ENCODE results near the gene ADAT3. TPM values are rescaled to one million over a fixed set of nuclear protein-coding genes. Genes with fewer than 3 reads are reported as not detected.
"Not testable (repeated sequence)": the region's sequence is repeated elsewhere in the genome, so short reads cannot be mapped to it uniquely, and the experiment has no call there.

Gene ADAT3
- total RNA-seq, 2 donors from 2014 or later: 3.0 to 3.6 TPM

DNA sequence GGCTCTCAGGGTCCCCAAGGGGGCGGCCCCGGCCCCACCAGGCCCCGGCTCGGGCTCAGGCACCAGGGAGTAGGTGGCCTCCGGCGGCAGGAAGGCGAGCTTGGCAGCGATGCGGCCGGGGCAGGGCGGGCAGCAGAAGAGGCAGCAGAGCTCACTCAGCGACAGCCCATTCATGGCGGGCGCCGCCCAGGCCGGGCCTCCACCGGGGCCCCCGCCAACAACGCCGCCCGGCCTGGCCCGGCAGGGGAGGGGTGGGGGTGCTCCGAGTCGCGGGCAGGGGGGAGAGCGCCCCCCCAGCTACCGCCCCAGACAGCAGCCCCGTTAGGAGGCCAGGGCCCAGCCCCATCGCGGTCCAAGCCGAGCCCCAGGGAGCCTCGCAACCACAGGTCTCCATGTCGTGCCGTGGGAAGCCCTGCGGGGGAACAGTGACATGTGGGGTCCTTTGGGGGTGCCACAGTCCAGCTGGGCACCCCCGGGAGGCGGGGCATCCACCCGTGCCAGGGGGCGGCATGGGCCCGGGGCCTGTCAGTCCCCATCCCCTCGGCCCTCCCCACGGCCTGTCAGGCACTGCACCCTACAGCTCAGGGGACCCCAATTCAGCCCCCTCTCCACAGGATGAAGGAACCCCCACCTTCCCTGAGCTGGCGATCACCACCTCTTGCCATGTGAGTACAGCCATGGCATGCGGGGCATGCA lies 23.7 kb upstream of the ADAT3 start:
- DNase-seq (ENCODE audit: low spot score); intact Hi-C loops (cut with DNase I): not testable (repeated sequence)

- intact Hi-C loops (cut with DNase I): no loop called here
- DNase-seq (ENCODE audit: low spot score): no peak
Measured at GRCh38 chr19:1882089-1882785, 23.0 kb upstream of the ADAT3 start.

GRCh38 chr19:1882786-1883692 lies 22.2 kb upstream of the ADAT3 start:
- intact Hi-C loops (cut with DNase I): no loop called here
- DNase-seq (ENCODE audit: low spot score): no peak

GRCh38 chr19:1883784-1884183 lies 21.4 kb upstream of the ADAT3 start:
- intact Hi-C loops (cut with DNase I): no loop called here
- DNase-seq (ENCODE audit: low spot score): no peak

DNA sequence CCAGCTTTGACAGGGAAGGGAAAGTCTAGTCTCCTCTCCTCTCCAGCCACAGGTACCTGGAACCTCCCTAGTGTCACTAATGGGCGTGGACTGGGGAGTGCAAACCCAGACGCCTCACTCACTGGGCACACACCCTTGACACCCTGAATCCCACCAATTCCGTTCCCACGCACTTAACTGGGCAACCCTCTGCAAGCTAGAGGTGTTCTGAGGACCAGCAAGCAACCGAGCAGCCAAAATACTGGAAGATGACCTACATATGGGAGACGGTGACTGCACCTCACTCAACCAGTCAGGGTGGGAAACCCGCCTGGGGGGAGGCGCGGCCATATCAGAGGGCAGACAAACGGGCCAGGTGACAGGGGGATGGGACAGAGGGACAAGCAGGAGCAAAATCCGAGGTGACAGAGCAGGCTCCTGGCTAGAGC lies 20.9 kb upstream of the ADAT3 start:
- no peak for DNase-seq (ENCODE audit: low spot score)
- intact Hi-C loops (cut with DNase I): no loop called here

GRCh38 chr19:1884719-1885334 lies 20.4 kb upstream of the ADAT3 start:
- DNase-seq (ENCODE audit: low spot score): peak; percentile 83
- intact Hi-C loops (cut with DNase I): no loop called here

- intact Hi-C loops (cut with DNase I): not testable (repeated sequence)
- DNase-seq (ENCODE audit: low spot score): peak; percentile 98
Measured at GRCh38 chr19:1885398-1886119, 19.6 kb upstream of the ADAT3 start, which contains the start of gene ABHD17A. Gene ABHD17A (minus strand): TSS chr19:1885496. CDS start chr19:1881566, 3,930 bp downstream.

- not testable (repeated sequence) for DNase-seq (ENCODE audit: low spot score)
Measured at GRCh38 chr19:1886360-1886759, 18.8 kb upstream of the ADAT3 start.

DNA sequence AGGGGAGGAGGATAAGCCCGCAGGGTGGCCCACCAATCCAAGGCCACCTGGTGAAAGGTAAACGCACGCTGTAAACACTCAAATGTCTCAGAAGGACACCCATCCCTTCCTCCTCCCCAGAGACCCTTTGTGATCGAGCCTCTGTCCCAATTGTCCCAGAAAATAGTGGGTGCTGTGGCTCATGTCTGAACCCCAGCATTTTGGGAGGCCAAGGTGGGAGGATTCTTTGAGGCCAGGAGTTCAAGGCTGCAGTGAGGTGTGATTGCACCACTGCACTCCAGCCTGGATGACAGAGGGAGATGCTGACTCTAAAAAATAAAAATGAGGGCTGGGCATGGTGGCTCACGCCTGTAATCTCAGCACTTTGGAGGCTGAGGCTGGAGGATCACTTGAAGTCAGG lies 16.8 kb upstream of the ADAT3 start:
- intact Hi-C loops (cut with DNase I): no loop called here
- no peak for DNase-seq (ENCODE audit: low spot score)

More at GRCh38 chr19:1886360-1886759, 18.8 kb upstream of the ADAT3 start:
- intact Hi-C loops (cut with DNase I): not testable (repeated sequence)

GRCh38 chr19:1889907-1890306 lies 15.3 kb upstream of the ADAT3 start:
- no peak for DNase-seq (ENCODE audit: low spot score)
- intact Hi-C loops (cut with DNase I): no loop called here

DNA sequence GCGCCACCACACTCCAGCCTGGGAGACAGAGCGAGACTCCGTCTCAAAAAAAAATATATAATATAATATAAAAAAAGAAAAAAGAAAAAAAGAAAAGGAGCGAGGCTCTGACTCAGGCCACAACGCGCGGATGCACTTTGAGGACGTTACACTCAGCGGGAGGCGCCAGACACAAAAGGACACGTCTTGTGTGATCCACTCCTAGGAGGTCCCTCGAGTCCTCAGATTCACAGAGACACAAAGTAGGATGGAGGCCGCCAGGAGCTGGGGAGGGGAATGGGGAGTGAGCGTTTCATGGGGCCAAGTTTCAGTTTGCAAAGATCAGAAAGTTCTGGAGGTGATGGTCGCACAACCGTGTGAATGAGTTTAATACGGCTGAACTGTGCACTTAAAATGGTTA lies 11.4 kb upstream of the ADAT3 start:
- intact Hi-C loops (cut with DNase I): no loop called here
- DNase-seq (ENCODE audit: low spot score): no peak

GRCh38 chr19:1896508-1896907 lies 8.7 kb upstream of the ADAT3 start:
- intact Hi-C loops (cut with DNase I): no loop called here

GRCh38 chr19:1901940-1902404 lies 3.2 kb upstream of the ADAT3 start:
- no peak for DNase-seq (ENCODE audit: low spot score)
- intact Hi-C loops (cut with DNase I): no loop called here

More at GRCh38 chr19:1896508-1896907, 8.7 kb upstream of the ADAT3 start:
- DNase-seq (ENCODE audit: low spot score): no peak

- DNase-seq (ENCODE audit: low spot score): no peak
- intact Hi-C loops (cut with DNase I): no loop called here
Measured at GRCh38 chr19:1902923-1903322, 2.3 kb upstream of the ADAT3 start.

DNA sequence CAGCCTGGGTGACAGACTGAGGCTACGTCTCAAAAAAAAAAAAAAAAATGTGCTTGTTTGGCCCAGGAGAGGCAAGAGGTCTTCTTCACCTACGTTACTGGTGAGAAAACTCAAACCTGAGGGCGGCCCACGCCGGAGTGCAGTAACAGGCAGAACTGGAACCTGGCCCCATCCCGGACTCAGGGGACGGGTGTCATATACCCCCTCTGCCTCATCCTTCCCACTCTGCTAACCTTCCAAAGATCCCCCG lies 414 bp upstream of the ADAT3 start:
- intact Hi-C loops (cut with DNase I): no loop called here
- no peak for DNase-seq (ENCODE audit: low spot score)

GRCh38 chr19:1905863-1906375 lies 720 bp downstream of the ADAT3 start:
- intact Hi-C loops (cut with DNase I): no loop called here
- DNase-seq (ENCODE audit: low spot score): no peak

GRCh38 chr19:1906985-1907562 lies 1.9 kb downstream of the ADAT3 start:
- no peak for DNase-seq (ENCODE audit: low spot score)

More at GRCh38 chr19:1906985-1907562, 1.9 kb downstream of the ADAT3 start:
- intact Hi-C loops (cut with DNase I): no loop called here

All from posterior vena cava (tissue), 2 donors.